SIG-M5 treated with dmso at 0.1 percent for 504 hours (cell line): ENCODE data around the gene P2RY2.

ENCODE experiments used
- DNase-seq: peaks from one replicate; lab custom pipeline; 2025; ENCODE audit not compliant: unreplicated experiment; lab: John Stamatoyannopoulos, UW

Gene P2RY2

GRCh38 chr11:73241300-73241699 is 23.2 kb downstream of the P2RY2 start:
- no peak for DNase-seq

- peak; percentile 46 for DNase-seq
Measured at GRCh38 chr11:73242251-73243092, 24.4 kb downstream of the P2RY2 start.

GRCh38 chr11:73243093-73243485 is 25.0 kb downstream of the P2RY2 start:
- no peak for DNase-seq

- DNase-seq: no peak
Measured at GRCh38 chr11:73244589-73245240, 26.6 kb downstream of the P2RY2 start.

- DNase-seq: no peak
Measured at GRCh38 chr11:73245461-73245860, 27.4 kb downstream of the P2RY2 start.

- DNase-seq: no peak
Measured at GRCh38 chr11:73246303-73246702, 28.2 kb downstream of the P2RY2 start.

GRCh38 chr11:73248526-73249185 is 30.6 kb downstream of the P2RY2 start:
- no peak for DNase-seq

GRCh38 chr11:73249304-73249703 is 31.2 kb downstream of the P2RY2 start:
- DNase-seq: no peak

- peak; percentile 15 for DNase-seq
Measured at GRCh38 chr11:73249853-73250783, 32.0 kb downstream of the P2RY2 start.

- peak; percentile 35 for DNase-seq
Measured at GRCh38 chr11:73252577-73253191, 34.6 kb downstream of the P2RY2 start.

- DNase-seq: no peak
Measured at GRCh38 chr11:73257342-73258103, 39.4 kb downstream of the P2RY2 start.

- no peak for DNase-seq
Measured at GRCh38 chr11:73258104-73259035, 40.3 kb downstream of the P2RY2 start.

GRCh38 chr11:73259406-73260126 is 41.5 kb downstream of the P2RY2 start:
- no peak for DNase-seq

- DNase-seq: no peak
Measured at GRCh38 chr11:73260127-73260457, 42.0 kb downstream of the P2RY2 start.

- DNase-seq: no peak
Measured at GRCh38 chr11:73262851-73263495, 44.9 kb downstream of the P2RY2 start.

- no peak for DNase-seq
Measured at GRCh38 chr11:73263640-73264039, 45.6 kb downstream of the P2RY2 start.

GRCh38 chr11:73265278-73265810 is 47.3 kb downstream of the P2RY2 start:
- no peak for DNase-seq
